Loucy (cell line): Measurements from ENCODE around the gene FAM193A.

Source experiments
- H2AFZ ChIP-seq: fragments of 200-600 bp; sonication (generic); 2 replicates; pipeline ENCODE4 v1.6.0; 2016; ENCODE audit warnings: antibody characterized with exemption, mild to moderate bottlenecking, low read length, moderate library complexity
- H3F3A ChIP-seq: fragments of 200-600 bp; 2 replicates; pipeline ENCODE4 v1.6.0; 2016; ENCODE audit warnings: antibody characterized with exemption, low read depth, mild to moderate bottlenecking
- H3K27me3 ChIP-seq: fragments of 200-600 bp; sonication (generic); 2 replicates; pipeline ENCODE4 v1.6.1; 2014; ENCODE audit warnings: low read length, mild to moderate bottlenecking; ENCODE audit not compliant: insufficient read depth, poor library complexity, severe bottlenecking
- H3K36me3 ChIP-seq: fragments of 200-600 bp; sonication (generic); 2 replicates; pipeline ENCODE4 v1.6.1; 2016; ENCODE audit warnings: low read length; ENCODE audit not compliant: insufficient read depth
- H3K4me1 ChIP-seq: fragments of 200-600 bp; sonication (generic); 2 replicates; pipeline ENCODE4 v1.5.1; 2014; ENCODE audit warnings: low read length, mild to moderate bottlenecking; ENCODE audit not compliant: insufficient read depth, poor library complexity, severe bottlenecking
- H3K4me2 ChIP-seq: fragments of 200-600 bp; sonication (generic); 2 replicates; pipeline ENCODE4 v1.6.0; 2014; ENCODE audit warnings: antibody characterized with exemption, low read length, low read depth, mild to moderate bottlenecking; ENCODE audit not compliant: poor library complexity, severe bottlenecking
- H3K4me3 ChIP-seq: fragments of 200-600 bp; sonication (generic); 2 replicates; pipeline ENCODE4 v1.5.1; 2014; ENCODE audit warnings: low read length, mild to moderate bottlenecking, mixed read lengths; ENCODE audit not compliant: poor library complexity, severe bottlenecking
- H3K79me2 ChIP-seq: fragments of 200-600 bp; sonication (generic); 2 replicates; pipeline ENCODE4 v1.6.1; 2014; ENCODE audit warnings: low read length; ENCODE audit not compliant: insufficient read depth
- H3K9ac ChIP-seq: fragments of 200-600 bp; sonication (generic); 2 replicates; pipeline ENCODE4 v1.6.0; 2014; ENCODE audit warnings: mild to moderate bottlenecking, low read depth, low read length, moderate library complexity; ENCODE audit not compliant: poor library complexity, severe bottlenecking
- H3K9me2 ChIP-seq: fragments of 200-600 bp; sonication (generic); replicated peaks from 2 replicates; pipeline ENCODE4 v1.6.1; 2016; ENCODE audit warnings: low read depth, low read length, mixed read lengths
- H3K9me3 ChIP-seq: fragments of 200-600 bp; sonication (generic); 2 replicates; pipeline ENCODE4 v1.6.1; 2014; ENCODE audit warnings: mild to moderate bottlenecking, antibody characterized with exemption, low read length, low read depth; ENCODE audit not compliant: insufficient read depth
- H4K20me1 ChIP-seq: fragments of 200-600 bp; sonication (generic); 2 replicates; pipeline ENCODE4 v1.6.0; 2014; ENCODE audit warnings: antibody characterized with exemption, low read length, mild to moderate bottlenecking; ENCODE audit not compliant: insufficient read depth, poor library complexity, severe bottlenecking
- EZH2phosphoT487 ChIP-seq: fragments of 200-600 bp; IDR thresholded peaks from 2 replicates; pipeline ENCODE4 v1.6.1; 2018; ENCODE audit warnings: antibody characterized with exemption, mild to moderate bottlenecking, moderate library complexity, borderline replicate concordance
- TF ChIP-seq, protein P1 (sequence below): fragments of 200-600 bp; sonication (generic); conservative IDR thresholded peaks from 2 replicates; pipeline ENCODE4 v1.5.1; 2014; ENCODE audit warnings: mild to moderate bottlenecking, antibody characterized with exemption, low read length

FAM193A gene

DNA sequence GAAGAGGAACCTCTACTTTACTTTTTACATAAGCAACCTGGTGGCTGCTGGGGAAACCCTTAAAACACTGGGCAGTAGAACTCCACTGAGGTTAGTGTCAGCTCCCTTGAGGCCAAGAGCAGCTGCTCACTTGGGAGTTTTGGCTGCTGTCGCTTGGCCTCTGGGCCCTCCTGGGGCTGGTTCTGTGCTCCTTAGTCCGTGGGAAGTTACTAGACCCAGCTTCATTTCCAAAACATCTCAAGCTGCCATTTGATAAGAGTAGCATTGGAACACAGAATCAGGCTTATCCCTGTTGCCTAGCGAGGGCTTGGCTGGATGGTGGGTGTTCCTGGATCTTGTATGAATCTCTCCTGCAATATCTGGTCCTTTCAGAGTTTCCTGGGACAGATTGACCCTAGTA is 41.5 kb upstream of the FAM193A start:
- Histone ChIP-seq H3K9me2 (no peaks in the 10 kb centered on the region), H3K36me3 (peaks cover 94% of the 10 kb centered on the region), H3K4me1 (no peaks in the 10 kb centered on the region), H3K79me2 (peaks cover 67% of the 10 kb centered on the region), H2AFZ (no peak overlapping the region), H3K9ac (no peak overlapping the region), H3K4me3 (no peak overlapping the region), H3K27me3 (no peaks in the 10 kb centered on the region), H3K9me3 (no peaks in the 10 kb centered on the region), H3K4me2 (no peak overlapping the region), H3F3A (no peaks in the 10 kb centered on the region), H4K20me1 (peaks cover 72% of the 10 kb centered on the region)
- TF ChIP-seq EZH2phosphoT487, result no peak
- TF ChIP-seq, protein P1, sequence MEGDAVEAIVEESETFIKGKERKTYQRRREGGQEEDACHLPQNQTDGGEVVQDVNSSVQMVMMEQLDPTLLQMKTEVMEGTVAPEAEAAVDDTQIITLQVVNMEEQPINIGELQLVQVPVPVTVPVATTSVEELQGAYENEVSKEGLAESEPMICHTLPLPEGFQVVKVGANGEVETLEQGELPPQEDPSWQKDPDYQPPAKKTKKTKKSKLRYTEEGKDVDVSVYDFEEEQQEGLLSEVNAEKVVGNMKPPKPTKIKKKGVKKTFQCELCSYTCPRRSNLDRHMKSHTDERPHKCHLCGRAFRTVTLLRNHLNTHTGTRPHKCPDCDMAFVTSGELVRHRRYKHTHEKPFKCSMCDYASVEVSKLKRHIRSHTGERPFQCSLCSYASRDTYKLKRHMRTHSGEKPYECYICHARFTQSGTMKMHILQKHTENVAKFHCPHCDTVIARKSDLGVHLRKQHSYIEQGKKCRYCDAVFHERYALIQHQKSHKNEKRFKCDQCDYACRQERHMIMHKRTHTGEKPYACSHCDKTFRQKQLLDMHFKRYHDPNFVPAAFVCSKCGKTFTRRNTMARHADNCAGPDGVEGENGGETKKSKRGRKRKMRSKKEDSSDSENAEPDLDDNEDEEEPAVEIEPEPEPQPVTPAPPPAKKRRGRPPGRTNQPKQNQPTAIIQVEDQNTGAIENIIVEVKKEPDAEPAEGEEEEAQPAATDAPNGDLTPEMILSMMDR, result no peak

DNA sequence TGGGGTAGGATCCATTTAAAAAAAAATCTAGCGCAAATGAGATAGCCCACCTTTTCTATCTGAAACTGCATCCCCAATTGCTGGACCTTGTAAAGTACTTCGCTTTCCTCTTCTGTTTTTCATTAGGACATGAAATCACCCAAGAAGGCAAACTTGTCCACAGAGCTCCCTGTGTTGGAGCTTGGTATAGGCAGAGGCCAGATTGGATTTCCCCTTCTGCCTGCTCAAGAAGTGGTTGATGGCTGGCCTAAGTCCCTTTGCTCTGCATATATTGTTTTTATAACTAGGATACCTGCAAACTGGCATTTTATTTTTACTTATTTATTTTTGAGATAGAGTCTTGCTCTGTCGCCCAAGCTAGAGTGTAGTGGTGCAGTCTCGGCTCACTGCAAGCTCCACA is 39.1 kb upstream of the FAM193A start:
- H3K9ac ChIP-seq, result no peak overlapping the region
- H3K27me3 ChIP-seq, result no peaks in the 10 kb centered on the region
- no peak overlapping the region for H3K4me2 ChIP-seq
- no peaks in the 10 kb centered on the region for H3K4me1 ChIP-seq
- peaks cover 60% of the 10 kb centered on the region for H3K79me2 ChIP-seq
- no peaks in the 10 kb centered on the region for H3K9me3 ChIP-seq
- H3K36me3 ChIP-seq, result peaks cover 94% of the 10 kb centered on the region
- H3K9me2 ChIP-seq, result no peaks in the 10 kb centered on the region
- no peak overlapping the region for H2AFZ ChIP-seq
- H3K4me3 ChIP-seq, result no peak overlapping the region
- H3F3A ChIP-seq, result no peaks in the 10 kb centered on the region
- H4K20me1 ChIP-seq, result peaks cover 60% of the 10 kb centered on the region
- TF ChIP-seq, protein P1, result no peak
- TF ChIP-seq EZH2phosphoT487, result no peak

DNA sequence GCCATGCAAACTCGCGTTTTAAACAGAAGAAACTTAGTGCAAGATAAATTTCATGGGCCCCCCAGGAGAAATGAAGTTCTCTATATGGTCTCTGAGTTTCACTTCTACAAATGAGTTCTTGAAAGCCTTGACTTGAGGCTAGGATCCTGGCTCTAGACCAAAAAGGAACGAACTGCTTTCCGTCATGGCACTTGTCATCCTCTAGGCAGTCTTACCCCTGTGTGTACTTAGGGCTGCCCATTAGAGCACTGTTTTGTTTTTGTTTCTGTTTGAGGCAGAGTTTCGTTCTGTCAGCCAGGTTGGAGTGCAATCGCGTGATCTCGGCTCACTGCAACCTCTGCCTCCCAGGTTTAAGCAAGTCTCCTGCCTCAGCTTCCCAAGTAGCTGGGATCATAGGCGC is 38.5 kb upstream of the FAM193A start:
- peaks cover 92% of the 10 kb centered on the region for H3K36me3 ChIP-seq
- H3K79me2 ChIP-seq, result peaks cover 55% of the 10 kb centered on the region
- H3K9me3 ChIP-seq, result no peaks in the 10 kb centered on the region
- H3K4me1 ChIP-seq, result no peaks in the 10 kb centered on the region
- no peaks in the 10 kb centered on the region for H3K9me2 ChIP-seq
- TF ChIP-seq, protein P1, result no peak
- no peak for TF ChIP-seq EZH2phosphoT487
- H4K20me1 ChIP-seq, result peaks cover 54% of the 10 kb centered on the region
- no peaks in the 10 kb centered on the region for H3K27me3 ChIP-seq
- no peak overlapping the region for H3K9ac ChIP-seq
- no peak overlapping the region for H3K4me2 ChIP-seq
- H2AFZ ChIP-seq, result no peak overlapping the region
- no peaks in the 10 kb centered on the region for H3F3A ChIP-seq
- no peak overlapping the region for H3K4me3 ChIP-seq
